ENCODE measurements around the gene CCDC188. TPM values are rescaled to one million over a fixed set of nuclear protein-coding genes. Genes with fewer than 3 reads are reported as not detected.

Gene CCDC188
- polyA plus RNA-seq, 3 donors: 0.98 to 2.1 (median 1.5) TPM

GRCh38 chr22:20135806-20136602 lies 14.9 kb downstream of the CCDC188 start:
- DNase-seq: no peak

DNA sequence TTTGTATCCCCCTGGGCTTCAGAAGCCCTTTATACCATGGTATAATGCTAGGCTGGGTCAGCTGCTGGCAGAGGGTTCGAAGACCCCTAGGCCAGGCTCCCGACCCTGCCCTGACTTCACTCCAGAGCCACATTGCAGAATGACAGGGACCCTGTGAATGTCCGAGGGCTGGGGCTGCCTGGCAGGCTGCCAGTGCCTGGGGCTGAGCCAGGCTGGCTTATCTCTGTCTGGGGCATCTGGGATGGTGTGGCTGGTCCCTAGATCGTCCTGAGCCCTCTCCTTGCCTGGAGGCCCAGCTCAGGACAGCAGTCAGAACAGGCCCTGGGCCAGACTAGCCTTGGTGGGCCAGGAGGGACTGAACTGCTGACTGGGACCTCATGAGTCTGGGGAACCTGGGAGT lies 15.6 kb downstream of the CCDC188 start:
- DNase-seq: no peak

GRCh38 chr22:20133930-20134549 lies 16.8 kb downstream of the CCDC188 start:
- DNase-seq: no peak

GRCh38 chr22:20132686-20133246 lies 18.1 kb downstream of the CCDC188 start:
- DNase-seq: no peak

GRCh38 chr22:20131859-20132685 lies 18.8 kb downstream of the CCDC188 start:
- no peak for DNase-seq

DNA sequence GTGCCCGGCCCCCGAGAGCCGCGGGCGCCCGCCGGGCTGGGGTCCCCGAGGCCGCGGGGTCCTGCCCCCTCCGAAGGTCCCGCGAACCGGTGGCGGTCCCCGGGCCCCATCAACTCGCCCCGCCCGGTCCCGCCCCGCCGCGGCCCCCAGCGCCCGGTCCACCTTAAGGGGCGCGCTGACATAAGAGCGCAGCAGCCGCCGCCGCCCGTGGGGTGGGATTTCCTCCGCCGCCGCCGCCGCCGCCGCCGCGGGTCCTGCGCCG lies 19.3 kb downstream of the CCDC188 start, which contains the start of gene ZDHHC8:
Gene ZDHHC8, plus strand, starts transcription at position 208 of the 262 bp plus-strand sequence. CDS start 144 bp downstream, outside the sequence.
- DNase-seq: no peak

GRCh38 chr22:20130731-20131596 lies 19.9 kb downstream of the CCDC188 start:
- peak; percentile 76 for DNase-seq

- DNase-seq: no peak
These were observed 20.5 kb downstream of the CCDC188 start for GRCh38 chr22:20130319-20130718.

DNA sequence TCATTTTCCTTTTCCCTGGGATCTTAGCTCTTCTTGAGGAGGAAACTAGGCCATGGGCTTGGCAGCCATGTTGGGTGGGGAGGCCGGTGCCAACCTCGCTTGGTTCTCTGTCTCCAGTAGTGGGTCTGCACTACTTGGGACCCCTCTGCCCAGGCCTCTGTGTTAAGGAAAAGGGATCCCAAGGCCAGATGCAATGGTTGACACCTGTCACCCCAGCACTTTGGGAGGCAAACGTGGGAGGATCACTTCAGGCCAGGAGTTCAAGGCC lies 21.2 kb downstream of the CCDC188 start:
- no peak for DNase-seq

GRCh38 chr22:20128902-20129746 lies 21.7 kb downstream of the CCDC188 start:
- no peak for DNase-seq

- DNase-seq: no peak
These were observed 22.3 kb downstream of the CCDC188 start for GRCh38 chr22:20128619-20128901.

GRCh38 chr22:20127869-20128618 lies 22.8 kb downstream of the CCDC188 start:
- no peak for DNase-seq

GRCh38 chr22:20127318-20127868 lies 23.5 kb downstream of the CCDC188 start:
- DNase-seq: no peak

GRCh38 chr22:20126284-20127029 lies 24.4 kb downstream of the CCDC188 start:
- no peak for DNase-seq

DNA sequence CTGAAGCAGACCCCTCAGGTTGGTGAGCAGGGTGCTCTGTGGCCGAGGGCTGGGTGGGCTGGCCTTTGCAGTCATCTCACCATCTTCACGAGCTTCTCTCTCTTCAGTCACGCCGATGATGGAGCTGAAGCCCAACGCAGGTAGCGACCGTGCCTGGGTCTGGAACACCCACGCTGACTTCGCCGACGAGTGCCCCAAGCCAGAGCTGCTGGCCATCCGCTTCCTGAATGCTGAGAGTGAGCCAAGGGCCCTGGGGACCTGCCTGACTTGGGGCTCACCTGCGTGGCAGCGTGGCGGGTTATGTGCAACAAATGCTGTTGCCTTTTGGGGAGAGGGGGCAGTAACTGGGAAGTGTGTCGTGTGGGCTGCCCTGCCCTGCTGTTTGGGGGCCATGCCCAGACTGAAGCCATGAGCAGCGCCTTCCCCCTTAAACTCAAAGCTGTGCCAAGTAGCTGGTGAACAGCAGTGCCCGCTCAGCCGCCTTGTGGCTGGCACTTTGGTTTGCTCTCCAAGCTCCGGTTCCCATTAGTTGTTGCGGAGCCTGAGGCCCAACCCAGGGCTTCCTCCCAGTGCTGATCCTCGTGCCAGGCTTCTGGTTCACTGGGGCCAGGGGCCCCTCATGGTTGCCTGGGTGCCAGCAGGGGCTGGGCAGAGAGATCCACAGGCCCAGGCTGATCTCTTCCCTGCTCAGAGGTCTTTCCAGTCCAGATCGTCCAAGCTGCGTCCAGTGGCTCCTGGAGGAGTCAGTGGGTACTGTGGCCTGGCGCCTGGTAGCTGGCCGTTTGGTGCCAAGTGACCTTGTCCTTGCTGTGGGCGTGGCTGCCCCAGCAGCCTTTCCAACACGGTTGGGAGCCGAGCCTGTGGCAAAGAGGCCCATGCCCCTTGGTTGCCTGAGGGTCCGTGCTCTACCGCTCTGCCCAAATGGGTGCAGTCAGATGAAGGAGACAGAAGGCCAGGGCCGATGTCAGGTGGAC lies 25.4 kb downstream of the CCDC188 start:
- DNase-seq: no peak

- no peak for DNase-seq
These were observed 26.6 kb downstream of the CCDC188 start for GRCh38 chr22:20124083-20124787.
